Stimulated activated CD4-positive, alpha-beta T cell treated with anti-CD3 and anti-CD28 coated beads, TNF-alpha, amount 100 ng/mL, for 4 hours (primary cell): ENCODE measurements around the gene MAP3K13.
A peak's percentile ranks its signal among the peaks of the same experiment; 100 is the strongest.
"Not testable (repeated sequence)": the region's sequence is repeated elsewhere in the genome, so short reads cannot be mapped to it uniquely, and the experiment has no call there.

Source experiments
- DNase-seq, 3 experiments: peaks; one replicate each; pipeline ENCODE4 v3.0.0-alpha.2; 2020; ENCODE audit warnings: low read depth in 3 of 3

The MAP3K13 gene

GRCh38 chr3:185341616-185342458 is 21.1 kb upstream of the MAP3K13 start:
- DNase-seq, result no peak

- no peak for DNase-seq
These were observed 20.3 kb upstream of the MAP3K13 start for GRCh38 chr3:185342459-185343174.

DNA sequence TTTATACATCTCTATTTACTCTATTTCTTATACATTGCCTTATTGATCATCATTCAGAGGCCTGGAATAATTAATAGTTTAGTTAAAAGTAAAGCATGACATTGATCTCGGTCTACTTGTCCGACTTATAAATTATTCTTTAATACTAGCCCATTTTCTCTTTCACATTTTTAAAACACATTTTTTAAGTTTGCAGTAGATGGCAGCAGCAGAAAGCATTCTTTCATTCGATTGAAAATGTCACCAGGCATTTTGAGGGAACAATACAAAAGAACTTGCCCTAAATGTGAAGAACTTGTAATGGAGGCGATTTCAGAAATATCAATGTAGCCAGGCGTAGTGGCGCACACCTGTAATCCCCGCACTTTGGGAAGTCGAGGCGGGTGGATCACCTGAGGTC is 15.5 kb upstream of the MAP3K13 start:
- DNase-seq, result no peak

DNA sequence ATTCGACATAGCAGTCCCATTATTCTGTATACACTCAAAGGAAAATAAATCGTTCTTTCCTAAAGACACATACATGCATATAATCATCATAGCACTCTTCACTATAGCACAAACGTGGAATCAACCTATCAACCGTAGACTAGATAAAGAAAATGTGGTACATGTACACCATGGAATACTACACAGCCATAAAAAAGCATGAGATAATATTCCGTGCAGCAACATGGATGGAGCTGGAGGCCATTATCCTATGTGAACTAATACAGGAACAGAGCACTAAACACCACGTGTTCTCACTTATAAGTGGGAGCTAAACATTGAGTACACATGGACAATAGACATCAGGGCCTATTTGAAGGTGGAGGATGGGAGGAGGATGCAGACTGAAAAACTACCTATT is 12.1 kb upstream of the MAP3K13 start:
- no peak for DNase-seq

DNA sequence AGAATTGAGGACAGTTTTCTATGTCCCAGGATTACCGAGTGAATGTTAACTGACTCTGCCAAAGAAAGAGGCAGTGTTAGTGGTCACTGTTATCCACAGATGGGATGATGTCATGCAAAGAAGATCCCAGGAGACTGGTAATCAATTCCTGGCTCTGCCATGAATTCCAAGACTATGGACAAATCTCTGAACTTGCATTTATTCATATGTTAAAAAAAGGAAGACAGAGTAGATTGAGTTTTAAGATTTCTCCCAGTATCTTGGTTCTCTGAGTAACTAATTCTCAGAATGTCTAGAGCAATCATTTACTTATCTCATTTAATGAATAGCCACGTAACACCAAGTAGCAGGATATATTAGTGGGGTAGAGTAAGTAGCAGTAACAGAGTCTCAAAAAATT is 11.5 kb upstream of the MAP3K13 start:
- DNase-seq, result no peak

- no peak for DNase-seq
These were observed 9.7 kb upstream of the MAP3K13 start for GRCh38 chr3:185353225-185353624.

DNA sequence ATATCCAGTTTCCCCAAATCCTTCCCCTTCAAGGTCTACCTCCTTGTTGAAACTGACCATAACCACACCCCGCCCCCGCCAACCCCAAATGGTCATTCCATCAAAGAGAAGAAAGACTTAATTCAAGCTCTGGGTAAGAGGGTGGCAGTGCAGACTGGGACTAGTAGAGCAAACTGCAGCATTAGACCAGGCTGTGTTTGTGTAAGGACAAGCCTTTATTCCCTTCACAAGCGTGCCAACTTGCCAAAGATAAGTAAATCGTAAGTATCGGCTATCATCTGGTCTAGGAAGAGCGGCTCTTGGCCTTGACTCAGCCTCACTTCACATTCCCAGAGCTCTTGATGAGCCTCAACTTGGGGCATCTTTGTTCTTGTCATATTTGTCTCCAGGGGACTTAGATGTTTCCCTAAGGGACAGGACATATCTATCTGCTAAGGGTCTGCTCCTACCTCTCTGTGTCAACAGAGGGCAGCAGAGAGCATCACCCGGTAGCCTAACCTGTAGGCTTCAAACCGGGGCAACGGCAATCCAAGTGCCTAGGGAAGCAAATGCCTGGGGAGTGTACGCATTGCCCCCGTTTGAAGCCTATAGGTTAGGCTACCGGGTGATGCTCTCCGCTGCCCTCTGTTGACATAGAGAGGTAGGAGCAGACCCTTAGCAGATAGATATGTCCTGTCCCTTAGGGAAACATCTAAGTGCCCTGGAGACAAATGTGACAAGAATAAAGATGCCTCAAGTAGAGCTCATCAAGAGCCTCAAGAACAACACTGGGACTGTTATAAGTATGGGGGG is 8.9 kb upstream of the MAP3K13 start:
- DNase-seq, result peak; percentile 9 to 41 (median 31)

DNA sequence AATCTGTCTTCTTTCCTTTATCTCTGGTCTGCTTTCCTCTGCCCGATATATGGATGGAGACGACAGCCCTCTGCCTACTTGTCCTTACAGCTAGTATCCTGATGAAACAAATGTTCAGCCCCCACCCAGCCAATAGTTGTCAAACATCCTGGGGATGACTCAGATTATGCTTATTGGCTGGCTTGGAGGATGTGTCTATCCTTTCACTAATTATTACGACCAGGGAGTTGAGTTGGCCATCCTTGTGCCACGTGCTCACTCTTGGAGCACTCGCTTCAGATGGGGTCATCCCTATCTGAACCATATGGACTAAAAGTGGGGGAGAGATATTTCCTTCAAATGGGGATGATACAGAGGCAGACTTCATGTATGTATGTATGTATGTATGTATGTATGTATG is 6.4 kb upstream of the MAP3K13 start:
- no peak for DNase-seq

DNA sequence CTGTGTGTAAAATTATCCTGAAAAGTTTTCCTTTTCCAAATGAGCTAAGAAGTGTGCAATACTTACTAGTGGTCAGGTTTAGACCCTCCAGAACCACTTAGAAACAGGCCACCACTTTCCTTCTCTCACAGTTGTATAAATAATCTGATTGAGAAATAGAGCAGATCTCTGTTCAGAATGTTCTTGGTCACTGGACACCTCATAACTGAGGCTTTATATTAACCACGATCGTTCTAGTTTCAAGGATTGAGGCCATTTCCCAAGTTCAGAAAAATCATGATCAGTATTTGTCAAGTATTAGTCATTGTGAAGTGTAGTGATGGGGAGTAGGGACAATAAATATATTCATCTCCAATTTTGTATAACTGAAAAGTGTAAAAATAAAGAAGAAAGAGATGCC is 1.0 kb upstream of the MAP3K13 start:
- no peak for DNase-seq

DNA sequence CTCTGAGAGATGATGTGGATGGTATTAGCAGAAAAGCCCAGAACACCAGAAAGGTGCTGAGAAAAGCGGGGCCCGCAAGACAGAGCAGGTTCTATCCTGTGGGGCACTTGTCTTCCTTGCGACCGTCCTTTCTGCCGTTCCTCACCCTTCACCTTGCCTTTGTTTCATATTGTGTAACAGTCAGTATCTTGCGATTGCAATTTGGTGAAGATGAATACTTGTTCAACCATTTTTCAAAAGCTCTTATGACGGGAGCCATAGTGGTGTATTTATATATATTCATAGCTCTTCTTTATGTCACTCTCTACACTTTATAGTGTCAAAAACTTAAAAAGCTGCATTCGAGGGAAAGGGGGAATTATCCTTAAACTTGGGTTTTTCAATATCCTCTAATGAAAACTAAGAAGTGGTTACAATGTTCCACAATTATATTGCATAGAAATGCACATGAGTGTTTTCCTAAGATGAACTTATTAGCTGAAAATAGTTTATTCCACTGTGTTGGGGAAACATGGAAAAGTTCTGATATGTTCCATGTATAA is 797 bp downstream of the MAP3K13 start:
- DNase-seq, result no peak

- DNase-seq, result no peak
These were observed 2.5 kb downstream of the MAP3K13 start for GRCh38 chr3:185365291-185366073.

DNA sequence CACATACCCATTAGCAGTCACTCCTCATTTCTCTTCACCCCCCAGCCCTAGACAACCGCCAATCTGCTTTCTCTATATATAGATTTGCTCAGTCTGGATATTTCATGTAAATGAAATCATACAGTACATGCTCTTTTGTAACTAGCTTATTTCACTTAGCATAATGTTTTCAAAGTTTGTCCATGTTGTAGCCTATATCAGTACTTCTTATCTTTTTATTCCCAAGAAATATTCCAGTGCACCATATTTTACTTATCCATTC is 3.1 kb downstream of the MAP3K13 start:
- DNase-seq, result no peak

GRCh38 chr3:185366913-185367312 is 4.0 kb downstream of the MAP3K13 start:
- no peak for DNase-seq

DNA sequence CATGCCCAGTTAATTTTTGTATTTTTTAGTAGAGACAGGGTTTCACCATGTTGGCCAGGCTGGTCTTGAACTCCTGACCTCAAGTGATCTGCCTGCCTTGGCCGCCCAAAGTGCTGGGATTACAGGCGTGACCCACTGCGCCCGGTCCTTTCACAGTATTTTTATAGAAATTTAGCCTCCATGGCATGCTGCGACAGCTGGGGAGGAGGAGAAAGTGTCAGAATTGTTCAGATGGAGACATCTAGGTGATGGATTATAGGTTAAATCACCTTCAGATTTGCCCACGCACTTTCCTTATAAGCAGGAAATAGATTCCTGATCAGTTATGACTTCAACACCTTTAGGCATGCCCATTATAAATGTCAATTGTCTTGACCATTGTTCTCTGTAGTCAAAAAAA is 7.4 kb downstream of the MAP3K13 start:
- DNase-seq, result not testable (repeated sequence)

DNA sequence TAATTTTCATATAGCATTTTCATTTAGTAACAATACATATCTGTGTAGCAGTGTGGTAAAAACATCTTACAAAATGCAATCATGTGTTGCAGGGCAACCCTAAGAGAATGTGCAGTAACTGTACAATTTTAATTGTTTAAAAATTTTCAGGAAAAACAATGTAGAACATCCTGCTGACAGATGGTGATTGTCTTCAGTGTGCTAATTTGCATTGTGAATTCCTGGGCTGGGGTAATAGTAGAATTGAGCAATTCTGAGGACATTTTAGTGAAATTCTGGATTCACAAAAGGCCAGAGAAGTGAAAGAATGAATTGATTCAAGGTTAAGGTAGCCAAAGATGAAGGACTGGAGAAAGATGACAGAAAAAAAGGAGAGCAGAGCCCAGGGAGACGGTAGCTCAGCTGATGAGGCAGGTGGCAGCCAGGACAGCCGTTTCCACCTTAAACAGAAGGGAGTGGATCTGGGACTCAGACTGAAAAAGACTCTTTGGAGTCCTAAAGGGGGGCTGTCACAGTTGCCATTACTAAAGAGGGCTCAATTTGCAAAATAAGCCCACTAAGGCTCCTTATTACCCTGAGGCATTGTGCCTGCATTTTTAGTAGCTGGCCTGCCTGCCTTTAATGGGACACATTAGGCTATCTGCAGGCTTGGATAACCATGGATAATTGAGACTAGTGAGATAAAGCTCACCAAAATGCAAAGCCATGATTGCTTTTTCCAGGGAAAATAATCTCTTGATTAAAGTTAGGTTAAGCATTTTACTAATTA is 8.6 kb downstream of the MAP3K13 start:
- DNase-seq, result no peak

- no peak for DNase-seq
These were observed 18.6 kb downstream of the MAP3K13 start for GRCh38 chr3:185381320-185382058.

DNA sequence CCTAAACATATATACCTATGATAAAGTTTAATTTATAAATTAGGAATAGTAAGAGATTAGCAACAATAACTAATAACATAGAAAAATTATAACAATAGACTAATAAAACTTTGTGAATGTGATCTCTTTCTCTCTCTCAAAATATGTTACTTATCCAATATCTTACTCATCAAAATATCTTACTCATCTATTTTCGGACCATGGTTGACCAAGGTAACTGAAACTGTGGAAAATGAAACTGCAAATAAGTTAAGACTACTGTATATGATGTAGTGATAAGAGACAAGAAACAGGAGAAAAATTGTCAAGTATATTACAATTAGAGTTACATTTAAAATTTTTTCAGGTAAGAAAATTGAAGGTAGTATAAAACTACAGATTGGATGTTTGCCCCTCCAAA is 19.2 kb downstream of the MAP3K13 start:
- DNase-seq, result no peak

GRCh38 chr3:185386515-185386914 is 23.6 kb downstream of the MAP3K13 start:
- DNase-seq, result not testable (repeated sequence)

DNA sequence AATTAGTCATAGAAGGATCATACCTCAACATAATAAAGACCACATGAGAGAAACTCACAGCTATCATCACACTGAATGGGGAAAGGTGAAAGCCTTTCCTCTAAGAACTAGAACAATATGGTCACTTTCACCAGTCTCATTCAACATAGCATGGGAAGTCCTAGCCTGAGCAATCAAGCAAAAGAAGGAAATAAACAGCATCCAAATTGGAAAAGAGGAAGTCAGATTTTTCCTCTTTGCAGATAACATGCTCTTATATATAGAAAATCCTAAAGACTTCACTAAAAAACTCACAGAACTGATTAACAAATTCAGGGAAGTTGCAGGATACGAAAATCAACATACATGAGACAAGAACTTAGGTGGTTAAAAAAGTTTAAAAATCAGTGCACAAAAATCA is 24.7 kb downstream of the MAP3K13 start:
- DNase-seq, result no peak

- DNase-seq, result no peak
These were observed 30.1 kb downstream of the MAP3K13 start for GRCh38 chr3:185393055-185393454.
